Umbilical cord (tissue), 2 donors: ENCODE results near the gene IL34. TPM values are rescaled to one million over a fixed set of nuclear protein-coding genes. Genes with fewer than 3 reads are reported as not detected.
"Not testable (repeated sequence)": the region's sequence is repeated elsewhere in the genome, so short reads cannot be mapped to it uniquely, and the experiment has no call there.

ENCODE experiments used
- DNase-seq: peaks from one replicate; pipeline ENCODE4 v3.0.0-alpha.2; 2015; ENCODE audit warnings: low spot score
- total RNA-seq: library from RNA; depleted of rRNA; stranded (reverse); fragments of >200 nt; gene quantifications from one replicate; pipeline ENCODE4 v1.2.3, GENCODE V29; 2014; ENCODE audit warnings: low replicate concordance; ENCODE audit not compliant: insufficient read depth

Gene IL34
- total RNA-seq, result 22.6 TPM

GRCh38 chr16:70646260-70647241, at the start of gene IL34:
IL34 (plus strand) TSS chr16:70646559; CDS start chr16:70646948, 389 bp downstream.
- no peak for DNase-seq

GRCh38 chr16:70597135-70597835, 49.1 kb upstream of the IL34 start:
- no peak for DNase-seq

- no peak for DNase-seq
These were observed 47.3 kb upstream of the IL34 start for GRCh38 chr16:70598937-70599503.

- no peak for DNase-seq
These were observed 45.6 kb upstream of the IL34 start for GRCh38 chr16:70600730-70601129.

- no peak for DNase-seq
These were observed 44.5 kb upstream of the IL34 start for GRCh38 chr16:70601576-70602575.

- no peak for DNase-seq
These were observed 43.5 kb upstream of the IL34 start for GRCh38 chr16:70602831-70603230.

GRCh38 chr16:70604407-70605282, 41.7 kb upstream of the IL34 start:
- no peak for DNase-seq

GRCh38 chr16:70605283-70605657, 41.1 kb upstream of the IL34 start:
- no peak for DNase-seq

GRCh38 chr16:70608521-70608920, 37.8 kb upstream of the IL34 start:
- no peak for DNase-seq

GRCh38 chr16:70610273-70611223, 35.8 kb upstream of the IL34 start:
- no peak for DNase-seq

- no peak for DNase-seq
These were observed 35.1 kb upstream of the IL34 start for GRCh38 chr16:70611224-70611598.

GRCh38 chr16:70611785-70612303, 34.5 kb upstream of the IL34 start:
- no peak for DNase-seq

GRCh38 chr16:70612931-70613330, 33.4 kb upstream of the IL34 start:
- no peak for DNase-seq

- no peak for DNase-seq
These were observed 32.0 kb upstream of the IL34 start for GRCh38 chr16:70614208-70614951.

- DNase-seq, result no peak
These were observed 30.4 kb upstream of the IL34 start for GRCh38 chr16:70615945-70616344.

- DNase-seq, result not testable (repeated sequence)
These were observed 24.5 kb upstream of the IL34 start for GRCh38 chr16:70621864-70622263.

GRCh38 chr16:70627696-70628095, 18.7 kb upstream of the IL34 start:
- no peak for DNase-seq
